ENCODE measurements around the gene CUX1.
"Not testable (repeated sequence)": the region's sequence is repeated elsewhere in the genome, so short reads cannot be mapped to it uniquely, and the experiment has no call there.

Gene CUX1

DNA sequence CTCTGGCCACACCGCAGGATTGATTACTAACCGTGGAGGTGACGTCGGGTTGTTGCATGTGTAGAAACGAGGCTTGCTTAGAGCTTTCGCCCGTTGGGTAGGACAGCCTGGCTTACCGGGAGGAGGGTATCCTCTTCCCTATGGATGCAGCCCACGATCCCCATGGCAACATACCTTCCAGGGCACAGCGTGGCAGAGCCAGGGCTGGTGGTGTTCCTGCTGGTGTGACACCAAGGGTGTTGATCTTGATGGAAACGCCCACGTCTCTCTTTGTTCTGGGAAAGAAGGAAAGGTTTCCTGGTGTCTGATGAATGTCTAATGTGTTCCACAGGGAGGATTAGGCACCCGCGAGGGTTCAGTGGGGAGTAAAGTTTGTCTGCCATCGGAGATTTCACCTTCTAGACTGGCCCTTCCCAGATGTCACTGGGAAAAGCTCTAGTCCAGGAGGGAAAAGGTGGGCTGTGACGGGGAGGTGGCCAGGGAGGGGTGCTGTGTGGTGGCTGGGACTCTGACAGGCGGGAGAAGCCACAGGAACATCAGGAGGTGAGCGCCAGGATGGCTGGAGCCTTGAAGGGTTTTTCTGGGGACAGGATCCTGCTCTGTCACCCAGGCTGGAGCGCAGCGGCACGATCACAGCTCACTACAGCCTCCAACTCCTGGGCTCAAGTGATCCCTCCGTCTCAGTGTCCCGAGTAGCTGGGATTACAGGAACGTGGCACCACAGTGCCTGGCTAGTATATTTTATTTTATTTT lies 102.1 kb downstream of the CUX1 start:
- DNase-seq = no peak

DNA sequence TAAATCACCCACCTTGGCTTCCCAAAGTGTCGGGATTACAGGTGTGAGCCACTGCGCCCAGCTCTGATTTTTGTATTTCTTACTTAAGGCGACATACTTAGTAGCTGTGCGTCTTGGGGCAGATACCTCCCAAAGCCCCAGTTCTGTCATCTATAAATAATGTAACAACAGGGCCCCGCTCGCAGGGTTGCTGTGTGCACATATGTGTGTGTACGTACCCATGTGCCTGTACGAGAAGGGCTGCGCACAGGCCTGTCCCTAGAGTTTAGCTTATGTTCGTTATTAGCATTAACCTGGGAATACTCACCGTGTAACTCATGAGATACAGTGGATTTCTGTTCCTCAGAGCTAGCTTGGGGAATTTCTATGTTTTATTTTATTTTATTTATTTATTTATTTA lies 103.6 kb downstream of the CUX1 start:
- DNase-seq = no peak

DNA sequence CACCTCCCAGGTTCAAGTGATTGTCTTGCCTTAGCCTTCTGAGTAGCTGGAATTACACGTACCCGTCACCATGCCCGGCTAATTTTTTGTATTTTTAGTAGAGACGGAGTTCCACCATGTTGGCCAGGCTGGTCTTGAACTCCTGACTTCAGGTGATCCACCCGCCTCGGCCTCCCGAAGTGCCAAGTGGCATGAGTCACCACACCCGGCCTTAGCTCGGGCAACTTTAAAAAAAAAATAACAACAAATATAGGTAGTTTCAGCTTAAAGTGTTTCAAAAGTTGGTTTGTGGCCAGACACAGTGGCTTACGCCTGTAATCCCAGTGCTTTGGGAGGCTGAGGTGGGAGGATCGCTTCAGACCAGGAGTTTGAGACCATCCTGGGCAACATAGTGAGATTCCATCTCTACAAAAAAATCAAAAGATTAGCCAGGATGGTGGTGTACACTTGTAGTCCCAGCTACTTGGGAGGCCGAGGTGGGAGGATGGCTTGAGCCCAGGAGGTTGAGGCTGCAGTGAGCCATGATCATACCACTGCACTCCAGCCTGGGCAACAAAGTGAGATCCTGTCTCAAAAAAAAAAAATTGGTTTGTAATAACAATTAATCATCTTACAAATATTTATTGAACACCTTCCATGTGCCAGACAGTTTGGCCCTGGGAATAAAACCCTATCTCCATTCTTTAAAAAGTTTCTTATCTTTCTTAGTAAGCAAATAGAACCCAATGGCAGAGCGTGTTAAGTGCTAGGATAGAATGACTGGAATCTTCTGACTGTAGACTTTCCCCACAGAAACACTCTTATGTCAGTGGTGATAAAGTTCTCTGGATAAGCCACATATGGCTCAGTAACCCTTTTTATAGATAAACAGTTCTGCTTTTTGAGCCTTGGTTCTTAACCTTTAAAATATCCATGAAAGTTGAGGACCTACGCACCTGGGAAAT lies 104.4 kb downstream of the CUX1 start:
- DNase-seq = not testable (repeated sequence)

DNA sequence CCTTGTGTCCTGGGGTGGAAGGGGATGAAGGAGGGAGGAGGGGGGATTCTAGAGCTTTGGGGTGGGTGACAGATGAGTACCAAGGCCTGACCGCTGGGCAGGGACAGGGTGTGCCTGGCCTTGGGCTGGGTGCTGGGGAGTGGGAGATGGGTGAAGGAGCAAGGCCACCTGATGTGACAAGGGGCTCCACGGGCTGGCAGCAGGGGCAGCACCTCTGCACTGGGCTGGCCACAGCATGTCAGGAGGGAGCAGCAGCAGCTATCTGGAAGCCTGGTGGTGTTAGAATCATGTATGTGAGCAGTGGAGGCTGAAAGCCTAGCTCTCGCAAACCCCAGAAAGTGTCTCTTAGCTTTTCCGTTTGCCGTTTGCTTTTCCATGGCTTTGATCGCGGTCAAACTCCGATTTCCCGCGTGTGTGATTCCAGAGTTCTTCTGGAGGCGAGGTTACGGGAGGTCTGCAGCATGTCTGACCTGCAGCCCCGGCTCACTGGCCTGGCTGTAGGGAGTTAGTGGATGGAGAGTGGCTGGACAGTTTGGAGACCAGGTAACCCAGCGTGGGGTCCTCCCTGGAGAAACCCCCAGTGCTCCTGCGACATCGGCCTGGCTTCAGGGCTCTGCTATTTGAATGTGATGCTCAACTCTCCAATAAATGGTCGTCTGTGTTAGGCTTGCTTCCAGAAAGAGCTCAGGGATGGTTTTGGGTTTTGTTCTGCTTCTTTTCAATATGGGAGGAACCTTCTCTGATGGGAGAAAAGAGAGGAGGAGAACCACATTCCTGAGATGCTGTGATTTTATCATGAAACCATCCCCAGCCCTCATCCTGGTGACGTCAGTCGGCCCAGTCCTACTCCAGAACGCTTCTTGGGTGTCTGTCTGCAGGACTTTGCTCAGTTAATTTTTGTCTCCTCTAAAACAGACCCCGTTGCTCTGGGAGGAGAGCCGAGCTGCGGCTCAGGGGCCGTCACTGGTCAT lies 105.5 kb downstream of the CUX1 start:
- no peak for DNase-seq

DNA sequence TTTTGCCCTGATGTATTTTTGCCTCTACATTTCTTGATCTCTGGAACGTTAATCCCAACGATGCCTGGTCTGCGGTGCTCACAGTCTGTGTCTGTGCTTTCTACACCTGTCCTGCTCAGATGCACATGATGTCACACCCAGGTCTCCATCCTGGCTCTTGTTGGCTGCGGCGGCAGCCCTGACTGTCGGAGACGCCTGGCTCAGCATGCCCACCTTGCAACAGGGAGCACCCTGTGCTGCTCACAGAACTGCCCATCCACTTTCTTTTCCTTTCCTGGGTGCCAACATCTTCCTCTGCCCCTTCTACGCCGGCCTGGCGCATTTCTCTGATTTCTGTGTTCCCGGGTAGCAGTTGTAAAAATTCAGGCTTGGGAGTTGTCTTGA lies 106.2 kb downstream of the CUX1 start:
- DNase-seq = no peak

DNA sequence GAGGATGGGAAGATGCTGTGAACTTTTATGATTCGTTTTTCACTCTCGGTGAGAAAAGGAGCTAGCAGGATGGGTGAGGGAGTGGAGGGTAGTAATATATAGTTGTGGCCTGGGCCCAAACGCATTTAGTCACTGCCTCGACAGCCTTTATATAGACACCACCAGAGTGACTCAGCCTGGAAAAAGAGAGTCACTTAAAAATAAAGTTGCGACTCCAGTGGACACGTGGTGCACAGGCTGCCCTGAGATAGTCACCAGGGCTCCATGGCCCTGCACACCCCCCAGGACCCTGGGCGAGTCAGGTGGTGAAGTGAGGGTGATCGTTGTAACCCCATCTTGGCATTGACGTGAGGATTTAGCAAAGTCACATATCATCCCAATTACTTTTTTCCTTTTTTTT lies 106.7 kb downstream of the CUX1 start:
- DNase-seq = no peak

DNA sequence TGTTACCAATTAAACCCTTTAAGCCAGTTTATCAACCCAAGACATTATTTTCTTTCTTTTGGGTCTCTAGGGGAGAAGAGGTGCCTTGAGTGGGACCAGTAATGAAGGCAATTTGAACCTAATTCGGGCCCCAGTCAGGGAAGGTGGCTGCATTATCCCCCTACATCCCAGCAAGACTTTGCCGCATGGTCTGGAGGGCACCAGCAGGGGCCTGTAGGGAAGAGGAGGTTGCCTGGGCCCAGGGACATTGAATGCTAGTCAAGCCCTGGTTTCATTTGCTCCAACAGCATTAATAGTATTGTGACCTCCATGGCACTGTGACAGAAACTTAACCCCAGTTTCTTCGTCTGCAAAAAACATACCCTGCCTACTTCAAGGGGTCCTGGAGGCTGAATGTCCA lies 108.8 kb downstream of the CUX1 start:
- no peak for DNase-seq

DNA sequence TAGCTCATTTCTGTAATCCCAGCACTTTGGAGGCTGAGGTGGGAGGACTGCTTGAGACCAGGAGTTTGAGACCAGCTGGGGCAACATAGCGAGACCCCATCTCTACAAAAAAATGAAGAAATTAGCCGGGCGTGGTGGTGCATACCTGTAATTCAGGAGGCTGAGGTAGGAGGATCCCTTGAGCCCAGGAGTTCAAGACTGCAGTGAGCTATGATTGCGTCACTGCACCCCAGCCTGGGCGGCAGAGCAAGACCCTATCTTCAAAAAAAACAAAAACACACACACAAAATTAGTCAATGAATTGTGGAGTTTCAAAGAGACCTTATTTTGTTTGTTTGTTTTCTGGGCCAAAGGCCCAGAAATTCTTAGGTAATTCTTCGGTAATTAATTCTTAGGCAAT lies 110.0 kb downstream of the CUX1 start:
- DNase-seq = no peak

DNA sequence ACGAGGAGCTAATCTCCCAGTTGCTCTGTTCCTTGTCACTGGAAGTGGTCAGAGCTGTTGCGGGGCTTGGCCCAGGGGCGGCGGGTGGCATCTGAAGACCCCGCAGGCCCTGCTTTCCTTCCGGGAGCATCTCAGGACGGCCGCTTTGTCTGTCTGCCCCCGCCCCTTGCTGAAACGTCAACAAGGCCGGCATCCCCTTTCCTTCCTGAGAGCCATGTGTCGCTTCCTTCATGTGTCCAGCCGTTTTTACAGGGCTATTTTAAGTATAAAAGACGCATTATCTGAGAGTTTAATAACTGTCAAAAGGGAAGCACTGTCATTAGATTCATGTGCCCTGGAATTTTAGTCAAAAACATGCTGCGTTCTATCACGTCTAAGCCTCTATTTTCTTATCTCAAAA lies 110.4 kb downstream of the CUX1 start:
- no peak for DNase-seq

DNA sequence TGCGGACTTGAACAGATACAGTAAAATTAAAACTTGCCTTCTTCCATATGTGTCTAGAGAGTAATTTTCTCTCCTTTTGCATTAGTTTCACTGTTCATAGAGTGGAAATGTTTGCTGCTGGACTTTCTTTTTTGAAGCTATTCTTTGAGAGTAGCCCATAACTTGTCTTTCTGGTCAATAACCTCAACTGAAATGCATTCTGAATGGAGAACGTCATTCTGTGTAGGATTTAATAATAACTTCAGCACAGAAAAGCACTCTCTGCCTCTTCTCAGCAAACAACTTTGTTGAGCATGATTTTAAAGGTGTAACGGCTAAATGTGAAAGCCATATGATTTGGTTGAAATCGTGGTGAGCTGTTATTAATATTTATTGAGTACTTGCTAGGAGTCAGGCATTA lies 111.8 kb downstream of the CUX1 start:
- DNase-seq = no peak

DNA sequence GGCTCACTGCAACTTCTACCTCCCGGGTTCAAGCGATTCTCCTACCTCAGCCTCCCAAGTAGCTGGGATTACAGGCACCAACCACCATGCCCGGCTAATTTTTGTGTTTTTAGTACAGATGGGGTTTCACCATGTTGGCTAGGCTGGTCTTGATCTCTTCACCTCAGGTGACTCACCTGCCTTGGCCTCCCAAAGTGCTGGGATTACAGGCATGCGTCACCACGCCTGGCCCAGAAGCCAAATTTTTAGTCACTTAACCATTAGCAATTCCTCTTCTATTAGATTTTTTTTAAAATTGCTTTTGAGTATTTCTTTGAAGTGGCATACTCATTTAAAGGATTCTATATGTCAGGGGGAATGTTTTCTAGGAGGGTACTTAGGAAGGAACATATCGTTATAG lies 112.5 kb downstream of the CUX1 start:
- not testable (repeated sequence) for DNase-seq

DNA sequence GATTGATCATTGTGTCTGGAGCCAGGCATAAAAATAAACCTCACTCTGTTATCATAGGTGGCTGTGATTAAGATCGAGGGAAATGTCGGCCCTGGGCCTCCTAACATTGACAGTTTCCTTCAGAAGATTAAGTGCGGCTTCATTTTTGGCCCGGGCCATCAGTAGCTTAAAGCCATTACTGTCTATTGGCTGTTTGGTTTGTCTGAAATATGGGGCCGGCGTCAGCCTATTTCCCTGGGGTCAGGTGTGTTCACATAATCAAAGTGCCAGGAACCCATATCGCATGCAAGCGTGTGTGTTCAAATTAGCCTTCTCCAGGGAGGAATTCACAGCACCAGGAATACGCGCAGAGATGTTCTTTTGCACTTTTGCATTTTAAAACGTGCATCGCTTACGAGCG lies 114.7 kb downstream of the CUX1 start:
- no peak for DNase-seq

DNA sequence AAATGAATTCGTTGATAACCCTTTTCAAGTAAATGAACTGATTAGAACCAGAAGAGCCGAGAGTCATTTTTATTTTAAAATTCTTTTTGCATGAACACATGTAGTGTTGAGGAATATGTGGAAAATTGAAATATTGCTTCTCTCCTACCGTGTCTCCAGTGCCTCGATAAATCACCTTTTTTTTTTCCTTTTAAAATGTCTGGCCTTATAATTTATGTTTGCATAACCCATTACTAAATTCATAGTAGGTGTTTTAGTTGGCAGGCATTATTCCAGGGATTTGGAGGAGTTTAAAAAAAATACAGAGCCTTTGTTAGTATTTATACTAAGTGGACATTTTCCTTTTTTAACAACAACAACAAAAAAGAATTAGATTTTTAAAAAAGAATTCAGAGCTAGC lies 115.6 kb downstream of the CUX1 start:
- no peak for DNase-seq

DNA sequence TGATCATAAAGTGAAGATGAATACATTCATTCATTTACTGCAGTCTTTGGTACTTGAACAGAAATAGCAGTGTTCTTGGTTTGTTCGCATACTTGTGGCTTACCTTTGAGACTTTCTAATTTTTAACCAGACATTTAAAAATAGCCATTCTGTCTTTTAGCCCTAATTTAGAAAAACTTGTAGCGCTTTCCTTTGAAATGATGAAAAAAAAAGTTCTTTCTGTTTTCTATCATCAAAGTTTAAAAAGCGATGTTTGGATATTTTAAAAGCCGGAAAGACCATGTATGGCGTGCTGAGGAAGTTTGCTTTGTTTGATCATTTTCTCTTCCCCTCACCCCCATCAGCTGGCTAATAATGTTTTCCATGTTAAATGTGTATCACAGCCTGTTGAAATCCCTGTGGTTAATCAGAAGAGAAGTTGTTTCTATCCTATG lies 116.3 kb downstream of the CUX1 start:
- DNase-seq = no peak

DNA sequence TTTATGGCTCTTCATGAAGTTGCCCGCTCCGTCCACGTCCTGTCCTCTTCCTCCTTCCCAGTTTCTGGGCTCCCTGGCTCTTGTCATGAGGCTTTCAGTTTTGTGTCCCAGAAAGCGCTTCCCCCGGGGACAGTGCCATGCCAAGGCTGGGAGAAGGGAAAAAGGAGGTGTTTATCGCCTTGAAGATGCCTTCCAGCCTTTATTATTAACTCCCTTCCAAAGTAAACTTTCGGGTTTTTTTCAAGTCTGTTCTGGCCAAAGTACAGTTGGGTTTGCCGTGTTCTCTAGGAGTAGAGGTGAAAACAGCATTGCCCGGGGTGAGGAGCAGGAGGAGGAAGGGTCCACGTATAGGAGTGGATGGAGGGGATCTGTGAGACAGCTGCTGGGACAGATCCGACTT lies 117.2 kb downstream of the CUX1 start:
- no peak for DNase-seq

DNA sequence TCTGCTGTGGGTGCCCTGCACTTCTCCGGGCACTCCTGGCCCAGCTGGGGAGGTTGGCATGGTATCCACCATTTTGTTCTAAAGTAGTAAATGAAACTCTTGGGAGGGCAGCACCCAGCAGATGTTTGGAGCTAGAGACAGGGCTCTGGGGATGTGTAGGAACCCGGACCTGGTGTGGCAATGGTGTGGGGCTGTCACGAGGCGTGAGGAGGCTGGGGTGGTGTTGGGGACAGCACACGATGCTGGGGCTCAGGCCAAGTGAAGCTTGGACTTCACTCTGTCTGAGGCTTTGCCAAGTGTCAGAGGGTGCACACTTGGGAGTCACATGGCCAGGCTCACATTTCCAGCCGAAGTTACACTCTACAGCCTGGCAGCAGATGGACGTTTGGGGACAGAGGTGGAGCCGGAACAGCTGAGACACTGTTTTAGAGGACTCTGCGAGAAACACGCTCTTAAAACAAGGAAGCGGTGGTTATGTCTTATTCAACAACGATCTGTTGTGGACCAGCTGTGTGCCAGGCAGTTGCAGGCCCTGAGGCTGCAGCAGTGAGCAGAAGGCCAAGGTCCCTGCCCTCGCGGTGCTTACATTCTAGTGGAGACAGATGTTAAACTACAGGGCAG lies 118.2 kb downstream of the CUX1 start:
- no peak for DNase-seq

DNA sequence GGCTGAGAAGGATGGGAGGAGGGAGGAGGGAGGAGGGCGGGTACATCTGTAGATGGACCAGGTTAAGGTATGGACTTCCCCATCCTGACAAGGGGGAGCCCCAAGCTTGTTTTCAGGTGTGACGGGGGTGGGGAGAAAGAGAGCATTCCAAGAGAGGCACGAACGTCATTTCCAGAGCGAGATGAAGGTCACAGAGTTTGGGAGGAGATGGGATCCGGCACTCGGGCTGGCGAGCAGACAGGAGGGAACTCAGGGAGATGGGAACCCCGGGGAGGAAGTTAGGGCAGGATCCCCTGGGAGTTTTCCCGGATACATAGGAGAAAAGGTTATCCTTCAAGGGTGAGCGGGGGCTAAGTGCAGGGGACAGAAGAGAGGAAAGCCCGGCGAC lies 118.8 kb downstream of the CUX1 start:
- no peak for DNase-seq

DNA sequence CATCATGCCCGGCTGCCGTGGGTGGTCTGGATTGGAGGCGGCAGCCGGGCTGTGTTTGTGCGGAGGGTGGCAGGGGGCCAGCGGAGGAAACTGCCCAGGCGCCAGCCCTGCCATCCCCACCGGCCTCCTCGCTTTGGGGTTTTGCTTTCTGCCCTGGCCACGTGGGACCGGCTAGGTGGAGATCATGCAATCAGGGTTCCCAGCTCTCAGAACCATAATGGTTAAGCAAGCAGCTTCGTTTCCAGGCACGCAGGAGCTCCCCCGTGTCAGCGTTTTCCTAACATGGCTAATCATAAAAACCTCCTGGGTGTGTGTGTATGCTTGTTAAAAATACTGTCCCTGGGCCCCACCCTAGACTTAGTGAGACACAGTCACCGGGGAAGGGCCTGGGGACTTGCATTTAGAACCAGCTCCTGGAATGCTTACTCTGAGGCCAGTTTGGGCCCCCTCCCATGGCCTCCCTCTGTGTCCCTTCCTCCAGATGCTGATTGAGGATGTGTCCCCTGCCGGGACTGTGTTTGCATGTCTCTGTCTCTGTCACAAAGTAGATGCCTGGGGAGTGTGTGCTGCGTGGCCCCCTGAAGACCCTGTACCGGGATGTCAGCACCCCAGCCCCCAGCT lies 119.3 kb downstream of the CUX1 start:
- DNase-seq = no peak

DNA sequence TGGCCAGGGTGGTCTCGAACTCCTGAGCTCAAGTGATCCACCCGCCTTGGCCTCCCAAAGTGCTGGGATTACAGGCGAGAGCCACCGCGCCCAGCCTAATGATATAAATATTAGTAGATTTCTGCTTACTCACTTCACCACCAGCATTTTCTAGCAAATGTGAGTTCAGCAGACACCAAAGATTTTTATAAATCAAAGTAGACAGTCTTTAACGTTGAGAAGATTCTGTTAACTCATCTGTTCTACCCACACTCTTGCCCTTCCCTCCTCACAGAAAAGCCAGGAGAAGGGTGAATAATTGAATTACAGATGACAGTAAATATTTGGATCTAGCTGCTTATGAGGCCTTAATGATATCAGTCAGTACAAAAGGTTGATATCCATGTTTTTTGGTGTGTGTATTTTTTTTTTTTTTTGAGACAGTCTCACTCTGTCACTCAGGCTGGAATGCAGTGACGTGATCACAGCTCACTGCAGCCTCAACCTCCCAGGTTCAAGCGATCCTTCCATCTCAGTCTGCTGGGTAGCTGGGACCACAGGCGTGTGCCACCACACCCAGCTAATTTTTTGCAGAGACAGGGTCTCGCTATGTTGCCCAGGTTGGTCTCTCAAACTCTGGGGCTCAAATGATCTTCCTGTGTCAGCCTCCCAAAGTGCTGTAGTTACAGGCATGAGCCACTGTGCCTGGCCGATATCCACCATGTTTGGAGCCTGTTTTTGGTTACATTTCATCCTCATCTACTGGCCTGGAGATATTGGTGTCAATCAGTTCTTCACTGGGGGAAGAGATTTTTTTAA lies 120.5 kb downstream of the CUX1 start:
- DNase-seq = no peak

DNA sequence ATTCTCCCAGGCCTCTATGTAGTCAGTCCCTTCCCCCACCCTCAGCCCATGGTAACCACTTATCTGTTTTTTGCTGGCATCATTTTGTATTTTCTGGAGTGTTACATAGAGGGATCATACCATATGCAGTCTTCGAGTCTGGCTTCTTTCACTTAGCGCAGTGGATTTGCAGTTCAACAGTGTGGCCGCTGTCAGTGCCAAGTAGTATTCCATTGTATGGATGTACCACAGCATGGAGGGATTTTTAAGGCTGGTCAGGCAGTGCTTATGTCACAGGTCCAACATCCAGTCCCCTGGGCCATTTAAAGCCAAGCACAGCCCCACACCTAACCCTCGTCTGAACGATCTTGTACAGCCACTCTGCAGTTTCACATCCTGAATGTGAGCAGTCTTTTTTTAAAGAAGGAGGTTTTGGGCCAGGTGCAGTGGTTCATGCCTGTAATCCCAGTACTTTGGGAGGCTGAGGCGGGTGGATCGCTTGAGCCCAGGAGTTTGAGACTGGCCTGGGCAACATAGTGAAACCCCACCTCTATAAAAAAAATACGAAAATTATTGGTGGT lies 121.8 kb downstream of the CUX1 start:
- DNase-seq = no peak

DNA sequence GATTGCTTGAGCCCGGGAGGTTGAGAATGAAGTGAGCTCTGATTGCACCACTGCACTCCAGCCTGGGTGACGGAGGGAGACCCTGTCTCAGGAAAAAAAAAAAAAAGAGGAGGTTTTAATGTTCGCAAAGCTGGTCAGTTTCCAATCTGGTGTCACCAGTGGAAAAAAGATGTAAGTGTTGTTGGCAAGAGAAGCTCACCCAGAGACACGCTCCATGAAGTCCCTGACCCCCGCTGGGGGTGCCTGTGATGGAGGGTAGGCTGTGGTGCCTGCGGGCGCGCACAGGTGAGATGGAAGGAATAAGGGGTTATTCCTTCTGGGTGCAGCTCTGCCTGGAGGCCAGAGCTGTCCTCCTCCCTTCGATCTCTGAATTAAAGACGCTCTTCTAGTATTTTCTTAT lies 122.7 kb downstream of the CUX1 start:
- DNase-seq = no peak
